ENCODE measurements around the gene MARS1.

GRCh38 chr12:57522887-57523705, 35.2 kb downstream of the MARS1 start:
- TF ChIP-seq CTCF (IDR thresholded peaks at IDR 0.05) (no peak), SIN3A (IDR thresholded peaks at IDR 0.05; ENCODE audit: borderline replicate concordance, insufficient read depth, low read depth, low read length) (no peak), POLR2AphosphoS5 (IDR thresholded peaks at IDR 0.05; ENCODE audit: low read depth, low read length) (no peak), TCF7L2 (IDR thresholded peaks at IDR 0.05; ENCODE audit: low read depth, low read length) (no peak)
- TF ChIP-seq, protein P1, sequence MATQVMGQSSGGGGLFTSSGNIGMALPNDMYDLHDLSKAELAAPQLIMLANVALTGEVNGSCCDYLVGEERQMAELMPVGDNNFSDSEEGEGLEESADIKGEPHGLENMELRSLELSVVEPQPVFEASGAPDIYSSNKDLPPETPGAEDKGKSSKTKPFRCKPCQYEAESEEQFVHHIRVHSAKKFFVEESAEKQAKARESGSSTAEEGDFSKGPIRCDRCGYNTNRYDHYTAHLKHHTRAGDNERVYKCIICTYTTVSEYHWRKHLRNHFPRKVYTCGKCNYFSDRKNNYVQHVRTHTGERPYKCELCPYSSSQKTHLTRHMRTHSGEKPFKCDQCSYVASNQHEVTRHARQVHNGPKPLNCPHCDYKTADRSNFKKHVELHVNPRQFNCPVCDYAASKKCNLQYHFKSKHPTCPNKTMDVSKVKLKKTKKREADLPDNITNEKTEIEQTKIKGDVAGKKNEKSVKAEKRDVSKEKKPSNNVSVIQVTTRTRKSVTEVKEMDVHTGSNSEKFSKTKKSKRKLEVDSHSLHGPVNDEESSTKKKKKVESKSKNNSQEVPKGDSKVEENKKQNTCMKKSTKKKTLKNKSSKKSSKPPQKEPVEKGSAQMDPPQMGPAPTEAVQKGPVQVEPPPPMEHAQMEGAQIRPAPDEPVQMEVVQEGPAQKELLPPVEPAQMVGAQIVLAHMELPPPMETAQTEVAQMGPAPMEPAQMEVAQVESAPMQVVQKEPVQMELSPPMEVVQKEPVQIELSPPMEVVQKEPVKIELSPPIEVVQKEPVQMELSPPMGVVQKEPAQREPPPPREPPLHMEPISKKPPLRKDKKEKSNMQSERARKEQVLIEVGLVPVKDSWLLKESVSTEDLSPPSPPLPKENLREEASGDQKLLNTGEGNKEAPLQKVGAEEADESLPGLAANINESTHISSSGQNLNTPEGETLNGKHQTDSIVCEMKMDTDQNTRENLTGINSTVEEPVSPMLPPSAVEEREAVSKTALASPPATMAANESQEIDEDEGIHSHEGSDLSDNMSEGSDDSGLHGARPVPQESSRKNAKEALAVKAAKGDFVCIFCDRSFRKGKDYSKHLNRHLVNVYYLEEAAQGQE (IDR thresholded peaks at IDR 0.05; ENCODE audit: insufficient read depth in 1 of 2, low read depth in 2 of 2, low read length in 1 of 2): no peak
